Vagina (tissue), 2 donors: ENCODE results near the gene PSPH.

ENCODE experiments used
- POLR2A ChIP-seq, 2 donors: fragments of 450-650 bp; IDR thresholded peaks; one replicate each; pipeline ENCODE4 v1.6.1; 2017; ENCODE audit warnings: antibody characterized with exemption in 2 of 2, mild to moderate bottlenecking in 2 of 2, moderate library complexity in 2 of 2
- POLR2AphosphoS5 ChIP-seq, 2 donors: sonication (generic); formaldehyde crosslinking; IDR thresholded peaks; one replicate each; pipeline ENCODE4 v1.9.0; 2017; ENCODE audit warnings: antibody characterized with exemption in 2 of 2, mild to moderate bottlenecking in 2 of 2, low read depth in 1 of 2; ENCODE audit not compliant: insufficient read depth in 1 of 2
- TF ChIP-seq, protein P1 (sequence below), 3 experiments: fragments of 450-650 bp in 2 of 3; fragments of 200-600 bp in 1 of 3; sonication (generic) in 1 of 3; IDR thresholded peaks; one replicate each; pipeline ENCODE4 v1.5.1; 2017 to 2019; ENCODE audit warnings: antibody characterized with exemption in 3 of 3, mild to moderate bottlenecking in 2 of 3, moderate library complexity in 2 of 3

DNA sequence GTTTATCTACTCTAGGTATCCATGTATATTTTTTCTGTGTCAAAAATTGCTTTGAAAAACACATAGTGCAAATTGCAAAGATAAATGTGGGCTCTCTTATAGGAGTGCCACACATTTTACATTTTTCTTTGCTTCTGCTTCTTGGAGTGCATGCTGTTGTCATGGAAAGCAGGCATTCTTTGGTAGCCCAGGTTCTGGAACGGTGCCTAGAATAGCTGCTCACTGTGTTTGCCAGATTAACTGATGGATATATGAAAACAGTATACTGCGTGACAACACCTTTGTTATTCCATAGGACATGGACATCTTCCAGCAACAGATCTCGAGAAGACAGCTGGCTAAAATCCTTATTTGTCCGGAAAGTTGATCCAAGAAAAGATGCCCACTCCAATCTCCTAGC, 73.4 kb downstream of the PSPH start:
- TF ChIP-seq POLR2A (IDR thresholded peaks at IDR 0.05) (no peak), POLR2AphosphoS5 (IDR thresholded peaks at IDR 0.05; ENCODE audit: insufficient read depth in 1 of 2, low read depth in 1 of 2) (no peak)
- TF ChIP-seq, protein P1, sequence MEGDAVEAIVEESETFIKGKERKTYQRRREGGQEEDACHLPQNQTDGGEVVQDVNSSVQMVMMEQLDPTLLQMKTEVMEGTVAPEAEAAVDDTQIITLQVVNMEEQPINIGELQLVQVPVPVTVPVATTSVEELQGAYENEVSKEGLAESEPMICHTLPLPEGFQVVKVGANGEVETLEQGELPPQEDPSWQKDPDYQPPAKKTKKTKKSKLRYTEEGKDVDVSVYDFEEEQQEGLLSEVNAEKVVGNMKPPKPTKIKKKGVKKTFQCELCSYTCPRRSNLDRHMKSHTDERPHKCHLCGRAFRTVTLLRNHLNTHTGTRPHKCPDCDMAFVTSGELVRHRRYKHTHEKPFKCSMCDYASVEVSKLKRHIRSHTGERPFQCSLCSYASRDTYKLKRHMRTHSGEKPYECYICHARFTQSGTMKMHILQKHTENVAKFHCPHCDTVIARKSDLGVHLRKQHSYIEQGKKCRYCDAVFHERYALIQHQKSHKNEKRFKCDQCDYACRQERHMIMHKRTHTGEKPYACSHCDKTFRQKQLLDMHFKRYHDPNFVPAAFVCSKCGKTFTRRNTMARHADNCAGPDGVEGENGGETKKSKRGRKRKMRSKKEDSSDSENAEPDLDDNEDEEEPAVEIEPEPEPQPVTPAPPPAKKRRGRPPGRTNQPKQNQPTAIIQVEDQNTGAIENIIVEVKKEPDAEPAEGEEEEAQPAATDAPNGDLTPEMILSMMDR (IDR thresholded peaks at IDR 0.05): no peak
